Spinal cord (tissue), 10 donors: ENCODE data around the gene THUMPD3. TPM values are rescaled to one million over a fixed set of nuclear protein-coding genes. Genes with fewer than 3 reads are reported as not detected.

ENCODE experiments used
- DNase-seq, 6 donors: peaks; one replicate each; pipeline versions ENCODE4 v3.0.0 to v3.0.0-alpha.2; 2013 to 2015; ENCODE audit warnings: low spot score in 6 of 6, low read depth in 4 of 6
- H3K27ac ChIP-seq: one replicate; pipeline ENCODE4 v1.5.1; 2013; ENCODE audit warnings: low read depth, low read length, control low read depth
- H3K27me3 ChIP-seq: one replicate; pipeline ENCODE4 v1.6.1; 2013; ENCODE audit warnings: low read length; ENCODE audit not compliant: control insufficient read depth, insufficient read depth
- H3K36me3 ChIP-seq: one replicate; pipeline ENCODE4 v1.6.1; 2013; ENCODE audit warnings: low read length; ENCODE audit not compliant: control insufficient read depth, insufficient read depth
- H3K4me1 ChIP-seq: one replicate; pipeline ENCODE4 v1.6.1; 2013; ENCODE audit warnings: low read length; ENCODE audit not compliant: control insufficient read depth, insufficient read depth
- H3K4me3 ChIP-seq: one replicate; pipeline ENCODE4 v1.5.1; 2013; ENCODE audit warnings: low read depth, low read length, control low read depth
- H3K9me3 ChIP-seq: one replicate; pipeline ENCODE4 v1.6.1; 2013; ENCODE audit warnings: low read length; ENCODE audit not compliant: control insufficient read depth, insufficient read depth
- whole genome bisulfite sequencing: methylation state at CpG from one replicate; pipeline ENCODE4 v1.1.5; 2013; ENCODE audit warnings: missing lambda C conversion rate; ENCODE audit not compliant: insufficient coverage; 5-methylcytosine and 5-hydroxymethylcytosine counted together
- polyA plus RNA-seq, 2 donors: library from polyadenylated mRNA; unstranded; fragments of 120-200 nt; gene quantifications; one replicate each; pipeline ENCODE4 v1.2.1, GENCODE V29; 2013; ENCODE audit not compliant: insufficient read length in 2 of 2
- total RNA-seq, 2 donors: library from RNA; depleted of rRNA in 1 of 2; stranded (reverse); fragments of 120-200 nt in 1 of 2; fragments of >200 nt in 1 of 2; gene quantifications; one replicate each; pipeline versions ENCODE4 v1.2.3 to v1.2.4, GENCODE V29; 2013 to 2014
- donor health status: healthy.

Gene THUMPD3
- total and polyA plus RNA-seq, 4 donors = 48.1 to 50.1 (median 48.8) TPM

DNA sequence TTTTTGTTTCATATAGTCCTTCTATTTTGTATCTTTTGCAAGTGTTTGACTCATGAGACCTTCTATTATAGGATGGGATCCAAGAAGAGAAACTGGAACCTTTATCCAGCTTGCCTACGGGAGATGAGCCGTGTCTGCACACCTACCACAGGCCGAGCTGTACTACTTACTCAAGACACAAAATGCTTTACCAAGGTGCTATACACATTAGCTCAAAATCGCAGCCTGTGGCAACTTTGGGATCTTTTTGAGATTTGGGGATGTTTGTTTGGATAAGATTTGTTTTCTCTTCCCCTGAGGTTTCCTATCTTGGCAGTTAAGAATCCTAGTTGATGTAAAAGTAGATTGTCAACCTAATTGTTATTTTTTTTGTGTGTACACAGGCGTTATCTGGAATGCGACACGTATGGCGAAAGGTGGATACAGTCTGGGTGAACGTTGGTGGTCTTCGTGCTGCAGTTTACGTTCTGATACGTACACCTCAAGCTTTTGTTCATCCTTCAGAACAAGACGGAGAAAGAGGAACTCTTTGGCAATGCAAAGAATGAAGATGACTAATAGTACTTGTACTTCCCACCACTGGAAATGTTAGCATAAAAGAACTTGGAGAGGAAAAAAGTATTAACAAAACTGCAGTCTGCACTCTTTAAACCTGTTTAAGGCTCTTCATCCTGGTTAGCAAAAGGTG lies 21.4 kb downstream of the THUMPD3 start:
- Histone ChIP-seq H3K4me3 (no peak overlapping the region), H3K9me3 (no peaks in the 10 kb centered on the region), H3K4me1 (no peaks in the 10 kb centered on the region), H3K36me3 (peaks cover 16% of the 10 kb centered on the region), H3K27me3 (no peaks in the 10 kb centered on the region), H3K27ac (no peak overlapping the region)
- WGBS = 93% methylated on average over 6 of the region's 13 CpGs
- DNase-seq = no peak

GRCh38 chr3:9385187-9386077 lies 22.6 kb downstream of the THUMPD3 start:
- H3K27me3 ChIP-seq = no peaks in the 10 kb centered on the region
- no CpG with 5 or more reads among the region's 2 CpGs for WGBS
- no peak overlapping the region for H3K27ac ChIP-seq
- DNase-seq = no peak
- peaks cover 17% of the 10 kb centered on the region for H3K36me3 ChIP-seq
- no peak overlapping the region for H3K4me3 ChIP-seq
- no peaks in the 10 kb centered on the region for H3K4me1 ChIP-seq
- no peaks in the 10 kb centered on the region for H3K9me3 ChIP-seq

- Histone ChIP-seq H3K27me3 (no peaks in the 10 kb centered on the region), H3K9me3 (no peaks in the 10 kb centered on the region), H3K27ac (no peak overlapping the region), H3K4me1 (no peaks in the 10 kb centered on the region), H3K36me3 (peaks cover 14% of the 10 kb centered on the region), H3K4me3 (no peak overlapping the region)
- no peak for DNase-seq
- no CpG with 5 or more reads among the region's 3 CpGs for WGBS
These were observed 23.2 kb downstream of the THUMPD3 start for GRCh38 chr3:9386078-9386459.

DNA sequence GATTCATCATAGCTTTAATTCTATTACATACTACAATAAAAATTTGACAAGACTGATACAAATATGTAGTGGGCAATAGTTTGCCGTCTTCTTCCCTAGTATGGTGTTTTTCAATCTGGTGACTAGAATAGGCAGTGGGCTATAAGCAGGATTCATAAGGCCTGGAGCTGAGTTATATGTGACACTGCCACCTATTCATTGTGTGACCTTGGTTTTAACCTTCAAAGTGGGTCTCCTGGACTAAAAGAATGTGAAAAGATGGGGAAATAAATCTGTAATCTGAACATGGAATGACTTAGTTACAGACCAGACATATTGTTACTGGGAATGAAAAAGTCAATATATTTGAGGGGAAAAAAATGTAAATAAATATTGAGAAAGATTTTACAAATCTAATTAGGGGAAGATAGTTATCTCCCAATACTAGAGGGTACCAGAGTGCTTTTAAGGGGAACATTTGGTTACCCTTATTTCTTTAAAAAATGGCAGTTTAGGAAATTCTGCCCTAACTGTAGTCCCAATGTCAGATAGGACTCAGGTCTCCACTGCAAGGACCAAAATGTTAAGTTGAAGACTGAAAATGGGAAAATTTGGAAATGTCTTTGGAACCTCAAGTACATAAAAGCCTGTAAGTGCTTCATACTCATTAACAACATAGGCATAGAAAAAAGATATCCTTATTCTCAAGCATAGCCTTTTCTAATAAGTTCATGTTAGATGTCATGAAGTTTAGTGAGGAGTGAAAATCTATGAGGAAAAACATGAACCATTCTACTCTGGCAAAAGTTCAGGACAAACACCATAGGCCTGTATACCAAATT lies 23.9 kb downstream of the THUMPD3 start:
- Histone ChIP-seq H3K4me1 (no peaks in the 10 kb centered on the region), H3K27me3 (no peaks in the 10 kb centered on the region), H3K9me3 (no peaks in the 10 kb centered on the region), H3K4me3 (no peak overlapping the region), H3K27ac (no peak overlapping the region), H3K36me3 (peaks cover 19% of the 10 kb centered on the region)
- WGBS = no CpG with 5 or more reads among the region's 1 CpG
- DNase-seq = no peak

- WGBS = no CpG with 5 or more reads among the region's 2 CpGs
- H3K4me1 ChIP-seq = no peaks in the 10 kb centered on the region
- peaks cover 19% of the 10 kb centered on the region for H3K36me3 ChIP-seq
- H3K27me3 ChIP-seq = no peaks in the 10 kb centered on the region
- H3K27ac ChIP-seq = no peak overlapping the region
- H3K9me3 ChIP-seq = no peaks in the 10 kb centered on the region
- no peak overlapping the region for H3K4me3 ChIP-seq
- no peak for DNase-seq
These were observed 24.4 kb downstream of the THUMPD3 start for GRCh38 chr3:9387322-9387655.

DNA sequence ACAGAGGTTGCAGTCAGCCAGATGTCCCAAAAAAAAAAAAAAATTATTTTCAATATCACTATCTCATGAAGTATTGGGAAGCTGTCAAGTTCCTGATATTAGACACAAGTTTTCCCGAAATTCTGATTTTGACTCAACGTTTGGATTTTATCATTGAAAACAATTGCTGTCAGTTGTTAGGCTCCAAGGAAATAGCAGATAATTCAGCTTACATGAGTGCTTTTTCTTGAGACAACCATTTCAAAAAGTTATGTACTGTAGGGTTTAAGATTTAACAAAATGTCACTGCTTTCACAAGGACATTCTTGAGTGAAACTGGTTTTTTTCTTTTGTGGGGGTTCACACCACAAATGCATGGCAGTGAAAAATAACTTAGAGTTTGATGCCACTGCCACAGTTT lies 25.3 kb downstream of the THUMPD3 start:
- DNase-seq = no peak

GRCh38 chr3:9388562-9389272 lies 25.9 kb downstream of the THUMPD3 start:
- no peak for DNase-seq
- Histone ChIP-seq H3K27me3 (no peaks in the 10 kb centered on the region), H3K36me3 (peaks cover 21% of the 10 kb centered on the region), H3K4me3 (no peak overlapping the region), H3K4me1 (no peaks in the 10 kb centered on the region), H3K27ac (no peak overlapping the region), H3K9me3 (no peaks in the 10 kb centered on the region)
- WGBS = 100% methylated on average over 1 of the region's 5 CpGs

More for the DNA sequence above, 25.3 kb downstream of the THUMPD3 start:
- Histone ChIP-seq H3K4me3 (no peak overlapping the region), H3K4me1 (no peaks in the 10 kb centered on the region), H3K9me3 (no peaks in the 10 kb centered on the region), H3K27ac (no peak overlapping the region), H3K27me3 (no peaks in the 10 kb centered on the region), H3K36me3 (peaks cover 16% of the 10 kb centered on the region)
- WGBS = 100% methylated on average over 1 of the region's 2 CpGs

GRCh38 chr3:9390265-9390888 lies 27.5 kb downstream of the THUMPD3 start:
- H3K36me3 ChIP-seq = peaks cover 16% of the 10 kb centered on the region
- no peaks in the 10 kb centered on the region for H3K9me3 ChIP-seq
- H3K27ac ChIP-seq = no peak overlapping the region
- DNase-seq = no peak
- H3K4me1 ChIP-seq = no peaks in the 10 kb centered on the region
- 100% methylated on average over 1 of the region's 5 CpGs for WGBS
- H3K4me3 ChIP-seq = no peak overlapping the region
- H3K27me3 ChIP-seq = no peaks in the 10 kb centered on the region

DNA sequence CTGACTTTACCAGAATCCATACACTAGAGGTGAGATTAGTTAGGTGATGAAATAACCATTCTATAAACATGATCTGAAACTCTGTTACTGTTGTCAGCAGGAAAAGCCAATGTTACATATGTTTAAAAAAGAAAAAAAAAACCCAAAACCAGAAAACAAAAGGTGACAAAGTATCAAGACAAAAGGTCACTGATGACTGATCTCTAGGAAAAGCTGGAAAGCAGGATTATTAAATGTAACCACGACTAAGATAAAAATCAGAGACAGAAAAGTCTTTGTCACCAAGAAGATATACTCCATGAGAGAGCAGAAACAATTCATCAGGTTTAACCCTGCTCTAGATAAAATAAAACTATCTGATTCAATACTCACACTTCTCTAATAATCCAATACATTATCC lies 29.2 kb downstream of the THUMPD3 start:
- no CpG with 5 or more reads among the region's 1 CpG for WGBS
- Histone ChIP-seq H3K27ac (no peak overlapping the region), H3K9me3 (no peaks in the 10 kb centered on the region), H3K4me1 (peaks cover 8% of the 10 kb centered on the region), H3K36me3 (peaks cover 16% of the 10 kb centered on the region), H3K4me3 (no peak overlapping the region), H3K27me3 (no peaks in the 10 kb centered on the region)
- DNase-seq = no peak
